ENCODE data around the gene UBE3B.

Gene UBE3B

DNA sequence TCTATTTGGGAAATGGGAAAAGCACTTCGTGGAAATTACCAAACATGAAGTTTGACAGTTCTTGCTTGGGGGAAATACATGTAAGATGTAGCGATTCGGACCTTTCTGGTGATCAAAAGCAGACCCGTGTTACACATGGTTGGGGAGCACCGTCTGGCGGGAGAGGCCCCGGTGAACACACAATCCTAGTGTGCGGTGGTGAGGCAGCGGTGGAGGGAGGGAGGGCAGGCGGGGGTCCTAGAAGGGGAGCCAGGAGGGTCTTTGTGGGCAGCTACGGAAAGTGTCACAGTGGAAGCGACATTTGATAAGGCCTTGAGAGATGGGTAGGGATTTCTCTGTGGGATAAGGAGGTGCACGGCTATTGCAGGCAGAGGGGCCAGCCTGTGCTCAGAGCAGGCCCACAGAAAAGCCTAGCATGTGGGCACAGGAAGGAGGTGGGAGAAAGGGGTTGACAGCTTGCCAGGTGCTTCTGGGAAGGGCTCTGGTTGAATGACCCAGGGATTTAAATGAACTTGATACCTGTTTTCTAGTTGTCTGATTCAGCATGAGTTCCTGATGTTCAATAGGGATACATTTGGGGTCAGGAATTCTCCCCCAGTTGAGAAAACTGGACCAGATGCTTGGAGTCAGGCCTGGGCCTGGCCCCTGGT, 103.4 kb downstream of the UBE3B start:
- no peak for DNase-seq

DNA sequence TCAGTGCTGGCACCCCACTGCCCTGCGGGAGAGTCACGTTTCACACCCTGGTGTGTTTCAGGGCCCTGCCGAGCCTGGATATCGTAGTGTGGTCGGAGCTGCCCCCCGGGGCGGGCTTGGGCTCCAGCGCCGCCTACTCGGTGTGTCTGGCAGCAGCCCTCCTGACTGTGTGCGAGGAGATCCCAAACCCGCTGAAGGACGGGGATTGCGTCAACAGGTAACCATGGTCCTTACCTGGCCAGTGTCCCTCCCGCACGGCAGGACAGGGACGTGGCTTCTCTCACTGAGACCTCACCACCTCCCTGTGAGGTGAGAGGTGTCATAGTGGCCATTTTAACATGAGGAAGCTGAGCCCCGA, 103.9 kb downstream of the UBE3B start:
- no peak for DNase-seq

DNA sequence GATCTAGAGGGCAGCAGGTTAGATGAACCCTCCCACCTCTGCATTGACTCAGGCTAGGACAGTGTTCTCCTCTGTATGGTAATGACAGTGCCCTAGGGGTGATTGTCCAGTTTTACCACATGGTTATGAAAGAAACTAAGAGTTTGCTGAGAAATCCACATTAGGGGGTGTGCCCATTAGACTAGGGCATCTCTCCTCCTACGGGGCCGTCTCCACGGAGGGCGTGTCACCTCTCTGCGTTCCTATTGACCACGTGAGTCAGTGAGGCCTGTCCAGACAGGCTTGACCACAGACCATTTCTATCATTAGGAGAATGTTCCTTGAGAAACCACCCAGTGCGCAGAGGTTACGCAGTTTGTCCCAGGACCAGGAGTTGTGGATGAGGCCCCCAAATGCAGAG, 104.4 kb downstream of the UBE3B start:
- no peak for DNase-seq

DNA sequence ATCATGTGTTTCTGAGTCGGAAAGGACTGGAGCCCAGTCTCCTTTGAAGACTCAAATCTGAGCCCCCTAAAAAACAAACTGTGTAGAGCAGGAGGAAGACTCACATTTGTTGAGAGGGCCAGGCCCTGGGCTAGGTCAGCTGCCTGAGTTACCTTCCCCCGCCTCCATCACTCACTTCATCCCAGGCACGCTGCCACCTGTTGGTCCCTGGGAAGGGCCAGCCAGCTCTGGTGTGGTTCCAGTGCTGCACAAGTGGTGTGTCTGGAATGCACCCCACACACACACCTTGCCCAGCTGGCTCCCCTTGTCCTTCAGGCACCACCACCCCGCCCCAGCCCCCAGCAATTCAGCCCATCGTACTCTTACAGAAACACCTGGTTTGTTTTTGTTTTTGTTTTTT, 105.2 kb downstream of the UBE3B start:
- no peak for DNase-seq

DNA sequence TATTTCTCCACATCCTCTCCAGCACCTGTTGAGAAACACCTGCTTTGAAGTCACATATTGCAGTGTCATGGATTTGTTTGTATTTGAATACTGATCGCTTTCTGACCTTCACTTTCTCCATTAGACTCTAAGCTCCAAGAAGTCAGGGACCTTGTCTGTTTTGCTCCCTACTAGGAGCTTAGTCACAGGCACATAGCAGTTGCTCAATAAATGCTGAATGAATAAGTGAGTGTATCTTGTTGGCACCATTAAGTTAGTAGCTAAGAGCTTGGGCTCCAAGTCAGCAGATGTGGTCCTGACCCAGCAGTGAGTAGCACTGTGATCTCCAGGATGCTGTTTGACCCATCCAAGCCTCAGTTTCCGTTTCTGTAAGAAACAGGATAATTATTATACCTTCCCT, 106.3 kb downstream of the UBE3B start:
- DNase-seq: no peak
